HEK293 (cell line): ENCODE data around the gene C6orf89.

Experiments
- IKZF3 ChIP-seq: fragments of 450-650 bp; IDR thresholded peaks from 2 replicates; pipeline ENCODE4 v1.5.0; 2018; ENCODE audit warnings: missing biosample characterization, mild to moderate bottlenecking, missing genetic modification characterization, moderate library complexity
- MEIS1 ChIP-seq: sonication (generic); formaldehyde crosslinking; IDR thresholded peaks from 2 replicates; pipeline ENCODE4 v1.8.1; 2022; ENCODE audit warnings: missing genetic modification reagents, mild to moderate bottlenecking, borderline replicate concordance
- REST ChIP-seq: fragments of 450-650 bp; formaldehyde crosslinking; IDR thresholded peaks from 2 replicates; pipeline ENCODE4 v1.5.1; 2016; ENCODE audit warnings: missing biosample characterization, missing genetic modification characterization
- YY1 ChIP-seq: fragments of 450-650 bp; formaldehyde crosslinking; IDR thresholded peaks from 2 replicates; pipeline ENCODE4 v1.5.1; 2018; ENCODE audit warnings: missing biosample characterization, missing genetic modification characterization
- ZFP41 ChIP-seq: fragments of 450-650 bp; formaldehyde crosslinking; IDR thresholded peaks from 2 replicates; pipeline ENCODE4 v1.5.1; 2016; ENCODE audit warnings: missing biosample characterization, missing genetic modification characterization, borderline replicate concordance
- ZNF175 ChIP-seq: fragments of 450-650 bp; formaldehyde crosslinking; IDR thresholded peaks from 2 replicates; pipeline ENCODE4 v1.5.1; 2016; ENCODE audit warnings: missing biosample characterization, missing genetic modification characterization
- ZNF2 ChIP-seq: fragments of 450-650 bp; formaldehyde crosslinking; IDR thresholded peaks from 2 replicates; pipeline ENCODE4 v1.5.1; 2016; ENCODE audit warnings: missing biosample characterization, missing genetic modification characterization
- ZNF266 ChIP-seq: fragments of 450-650 bp; formaldehyde crosslinking; IDR thresholded peaks from 2 replicates; pipeline ENCODE4 v1.5.1; 2016; ENCODE audit warnings: missing biosample characterization, missing genetic modification characterization, low read depth
- ZNF274 ChIP-seq, 2 experiments: fragments of 200-500 bp in 1 of 2; fragments of 450-650 bp in 1 of 2; sonication (Bioruptor generic) in 1 of 2; formaldehyde crosslinking in 1 of 2; IDR thresholded peaks; 2 replicates each; pipeline versions ENCODE4 v1.5.1 to v1.6.1; 2014 to 2016; ENCODE audit warnings: borderline replicate concordance in 1 of 2, inconsistent platforms in 1 of 2, low read length in 1 of 2, missing biosample characterization in 1 of 2, missing genetic modification characterization in 1 of 2
- ZNF394 ChIP-seq: fragments of 450-650 bp; formaldehyde crosslinking; IDR thresholded peaks from 2 replicates; pipeline ENCODE4 v1.5.1; 2016; ENCODE audit warnings: missing biosample characterization, missing genetic modification characterization, mild to moderate bottlenecking, moderate library complexity, borderline replicate concordance
- ZNF521 ChIP-seq: fragments of 450-650 bp; formaldehyde crosslinking; IDR thresholded peaks from 2 replicates; pipeline ENCODE4 v1.5.1; 2017; ENCODE audit warnings: missing biosample characterization, mild to moderate bottlenecking, missing genetic modification characterization
- ZNF785 ChIP-seq: fragments of 450-650 bp; formaldehyde crosslinking; IDR thresholded peaks from 2 replicates; pipeline ENCODE4 v1.5.1; 2016; ENCODE audit warnings: missing biosample characterization, missing genetic modification characterization
- TF ChIP-seq, protein P1 (sequence below): fragments of 450-650 bp; formaldehyde crosslinking; IDR thresholded peaks from 2 replicates; pipeline ENCODE4 v1.5.1; 2016; ENCODE audit warnings: missing biosample characterization, missing genetic modification characterization
- TF ChIP-seq, protein P2 (sequence below): fragments of 450-650 bp; formaldehyde crosslinking; IDR thresholded peaks from 2 replicates; pipeline ENCODE4 v1.5.1; 2016; ENCODE audit warnings: missing biosample characterization, missing genetic modification characterization

DNA sequence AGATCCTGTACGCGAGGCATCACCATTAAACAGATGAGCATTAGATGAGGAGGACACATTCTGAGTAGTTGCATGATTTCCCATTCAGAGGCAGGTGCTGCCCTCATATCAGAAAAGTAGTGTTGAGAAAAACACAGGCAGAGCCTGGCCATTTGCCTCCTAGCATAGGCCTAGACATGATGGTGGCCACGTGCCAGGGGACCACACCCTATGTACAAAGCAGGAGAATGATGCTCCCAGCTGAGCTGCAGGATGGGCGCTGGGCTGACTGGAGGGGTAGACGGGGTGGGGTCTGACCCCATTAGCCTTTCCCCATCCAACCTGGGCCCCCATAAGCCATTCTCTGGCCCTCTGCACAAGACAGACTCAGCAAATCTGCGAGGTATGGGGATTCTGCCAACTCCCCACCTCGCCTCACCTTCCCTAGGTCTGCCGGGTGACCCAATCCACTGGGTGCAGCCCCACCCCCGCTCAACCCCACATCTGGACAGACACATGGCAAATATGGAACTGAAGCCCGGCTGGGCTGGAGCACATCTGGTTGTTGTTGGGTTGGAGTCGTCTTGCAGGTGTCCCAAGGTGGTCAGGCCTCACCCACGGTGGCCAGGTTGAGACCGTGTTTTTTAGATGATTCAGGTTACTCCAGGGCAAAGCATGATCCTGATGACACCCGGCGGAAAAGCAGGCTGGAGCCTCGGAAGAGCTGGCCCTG is 82.7 kb downstream of the C6orf89 start:
- TF ChIP-seq, protein P1, sequence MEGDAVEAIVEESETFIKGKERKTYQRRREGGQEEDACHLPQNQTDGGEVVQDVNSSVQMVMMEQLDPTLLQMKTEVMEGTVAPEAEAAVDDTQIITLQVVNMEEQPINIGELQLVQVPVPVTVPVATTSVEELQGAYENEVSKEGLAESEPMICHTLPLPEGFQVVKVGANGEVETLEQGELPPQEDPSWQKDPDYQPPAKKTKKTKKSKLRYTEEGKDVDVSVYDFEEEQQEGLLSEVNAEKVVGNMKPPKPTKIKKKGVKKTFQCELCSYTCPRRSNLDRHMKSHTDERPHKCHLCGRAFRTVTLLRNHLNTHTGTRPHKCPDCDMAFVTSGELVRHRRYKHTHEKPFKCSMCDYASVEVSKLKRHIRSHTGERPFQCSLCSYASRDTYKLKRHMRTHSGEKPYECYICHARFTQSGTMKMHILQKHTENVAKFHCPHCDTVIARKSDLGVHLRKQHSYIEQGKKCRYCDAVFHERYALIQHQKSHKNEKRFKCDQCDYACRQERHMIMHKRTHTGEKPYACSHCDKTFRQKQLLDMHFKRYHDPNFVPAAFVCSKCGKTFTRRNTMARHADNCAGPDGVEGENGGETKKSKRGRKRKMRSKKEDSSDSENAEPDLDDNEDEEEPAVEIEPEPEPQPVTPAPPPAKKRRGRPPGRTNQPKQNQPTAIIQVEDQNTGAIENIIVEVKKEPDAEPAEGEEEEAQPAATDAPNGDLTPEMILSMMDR (tag by site-specific recombination), result no peak
- TF ChIP-seq IKZF3 (tag by site-specific recombination), result no peak
- TF ChIP-seq ZNF2 (tag by site-specific recombination), result no peak
- TF ChIP-seq MEIS1 (CRISPR knock-in tag), result no peak
- no peak for TF ChIP-seq ZNF266 (tag by site-specific recombination)
- no peak for TF ChIP-seq ZNF394 (tag by site-specific recombination)
- TF ChIP-seq ZNF274 (IDR thresholded peaks at IDR 0.05; ENCODE audit: low read length), result no peak
- no peak for TF ChIP-seq ZNF274 (tag by site-specific recombination; IDR thresholded peaks at IDR 0.05; ENCODE audit: borderline replicate concordance)
- TF ChIP-seq ZFP41 (tag by site-specific recombination), result no peak
- no peak for TF ChIP-seq REST (tag by site-specific recombination)
- TF ChIP-seq ZNF175 (tag by site-specific recombination), result no peak
- no peak for TF ChIP-seq YY1
- TF ChIP-seq ZNF521, result no peak
- no peak for TF ChIP-seq ZNF785 (tag by site-specific recombination)
- TF ChIP-seq, protein P2, sequence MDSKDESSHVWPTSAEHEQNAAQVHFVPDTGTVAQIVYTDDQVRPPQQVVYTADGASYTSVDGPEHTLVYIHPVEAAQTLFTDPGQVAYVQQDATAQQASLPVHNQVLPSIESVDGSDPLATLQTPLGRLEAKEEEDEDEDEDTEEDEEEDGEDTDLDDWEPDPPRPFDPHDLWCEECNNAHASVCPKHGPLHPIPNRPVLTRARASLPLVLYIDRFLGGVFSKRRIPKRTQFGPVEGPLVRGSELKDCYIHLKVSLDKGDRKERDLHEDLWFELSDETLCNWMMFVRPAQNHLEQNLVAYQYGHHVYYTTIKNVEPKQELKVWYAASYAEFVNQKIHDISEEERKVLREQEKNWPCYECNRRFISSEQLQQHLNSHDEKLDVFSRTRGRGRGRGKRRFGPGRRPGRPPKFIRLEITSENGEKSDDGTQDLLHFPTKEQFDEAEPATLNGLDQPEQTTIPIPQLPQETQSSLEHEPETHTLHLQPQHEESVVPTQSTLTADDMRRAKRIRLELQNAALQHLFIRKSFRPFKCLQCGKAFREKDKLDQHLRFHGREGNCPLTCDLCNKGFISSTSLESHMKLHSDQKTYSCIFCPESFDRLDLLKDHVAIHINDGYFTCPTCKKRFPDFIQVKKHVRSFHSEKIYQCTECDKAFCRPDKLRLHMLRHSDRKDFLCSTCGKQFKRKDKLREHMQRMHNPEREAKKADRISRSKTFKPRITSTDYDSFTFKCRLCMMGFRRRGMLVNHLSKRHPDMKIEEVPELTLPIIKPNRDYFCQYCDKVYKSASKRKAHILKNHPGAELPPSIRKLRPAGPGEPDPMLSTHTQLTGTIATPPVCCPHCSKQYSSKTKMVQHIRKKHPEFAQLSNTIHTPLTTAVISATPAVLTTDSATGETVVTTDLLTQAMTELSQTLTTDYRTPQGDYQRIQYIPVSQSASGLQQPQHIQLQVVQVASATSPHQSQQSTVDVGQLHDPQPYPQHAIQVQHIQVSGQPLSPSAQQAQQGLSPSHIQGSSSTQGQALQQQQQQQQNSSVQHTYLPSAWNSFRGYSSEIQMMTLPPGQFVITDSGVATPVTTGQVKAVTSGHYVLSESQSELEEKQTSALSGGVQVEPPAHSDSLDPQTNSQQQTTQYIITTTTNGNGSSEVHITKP (tag by site-specific recombination), result no peak
